ENCODE data around the gene AK1. TPM values are rescaled to one million over a fixed set of nuclear protein-coding genes. Genes with fewer than 3 reads are reported as not detected.

AK1 gene, protein sequence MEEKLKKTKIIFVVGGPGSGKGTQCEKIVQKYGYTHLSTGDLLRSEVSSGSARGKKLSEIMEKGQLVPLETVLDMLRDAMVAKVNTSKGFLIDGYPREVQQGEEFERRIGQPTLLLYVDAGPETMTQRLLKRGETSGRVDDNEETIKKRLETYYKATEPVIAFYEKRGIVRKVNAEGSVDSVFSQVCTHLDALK
- polyA plus RNA-seq (2011; rRNA removed) (65.1 and 102 TPM in 2 replicates), polyA minus RNA-seq (2011; rRNA and poly(A)+ RNA removed) (4.2 and 8.3 TPM in 2 replicates)

GRCh38 chr9:127877566-127877998, at the start of gene AK1:
Gene AK1 (minus strand): TSS chr9:127877675. CDS start chr9:127874617, 3,058 bp downstream.
- CTCF ChIA-PET, result interaction anchor here (1.5 to 1.6 kb wide), 2 partner anchors 8 to 143 kb away, joined by 4 to 5 read pairs; partner anchors contain the start of gene TOR2A
- TF ChIP-seq, protein P1, sequence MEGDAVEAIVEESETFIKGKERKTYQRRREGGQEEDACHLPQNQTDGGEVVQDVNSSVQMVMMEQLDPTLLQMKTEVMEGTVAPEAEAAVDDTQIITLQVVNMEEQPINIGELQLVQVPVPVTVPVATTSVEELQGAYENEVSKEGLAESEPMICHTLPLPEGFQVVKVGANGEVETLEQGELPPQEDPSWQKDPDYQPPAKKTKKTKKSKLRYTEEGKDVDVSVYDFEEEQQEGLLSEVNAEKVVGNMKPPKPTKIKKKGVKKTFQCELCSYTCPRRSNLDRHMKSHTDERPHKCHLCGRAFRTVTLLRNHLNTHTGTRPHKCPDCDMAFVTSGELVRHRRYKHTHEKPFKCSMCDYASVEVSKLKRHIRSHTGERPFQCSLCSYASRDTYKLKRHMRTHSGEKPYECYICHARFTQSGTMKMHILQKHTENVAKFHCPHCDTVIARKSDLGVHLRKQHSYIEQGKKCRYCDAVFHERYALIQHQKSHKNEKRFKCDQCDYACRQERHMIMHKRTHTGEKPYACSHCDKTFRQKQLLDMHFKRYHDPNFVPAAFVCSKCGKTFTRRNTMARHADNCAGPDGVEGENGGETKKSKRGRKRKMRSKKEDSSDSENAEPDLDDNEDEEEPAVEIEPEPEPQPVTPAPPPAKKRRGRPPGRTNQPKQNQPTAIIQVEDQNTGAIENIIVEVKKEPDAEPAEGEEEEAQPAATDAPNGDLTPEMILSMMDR (IDR thresholded peaks at IDR 0.05; ENCODE audit: insufficient read depth, low read depth, low read length), result no peak
- Histone ChIP-seq H3K27me3 (ENCODE audit: control insufficient read depth, insufficient read depth, low read length) (no peaks in the 10 kb centered on the region), H3K4me3 (ENCODE audit: low read depth, low read length) (peak within 1 kb of the TSS; percentile 44), H3K36me3 (ENCODE audit: control insufficient read depth, insufficient read depth, low read length) (no peaks in the 10 kb centered on the region; the same call in 1 of the 2 replicates)
- no peak for DNase-seq (ENCODE audit: low read depth)
- POLR2A ChIA-PET, result no interaction called here

DNA sequence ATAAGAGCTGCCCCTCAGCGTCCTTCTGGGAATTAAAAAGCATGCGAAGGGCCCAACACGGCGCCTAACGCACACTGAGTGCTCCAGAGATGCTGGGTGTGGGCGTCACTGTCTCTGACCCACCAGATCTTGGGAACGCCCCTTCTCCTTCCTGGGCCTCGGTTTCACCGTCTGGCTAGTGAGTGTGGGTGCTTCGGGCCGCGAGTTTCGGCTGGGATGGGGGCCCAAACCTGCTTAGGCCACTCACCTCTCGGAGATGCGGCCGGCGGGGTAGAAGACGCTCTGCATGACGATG, 49.4 kb upstream of the AK1 start:
- POLR2A ChIA-PET, result no interaction called here
- TF ChIP-seq, protein P1 (IDR thresholded peaks at IDR 0.05; ENCODE audit: insufficient read depth, low read depth, low read length), result no peak
- Histone ChIP-seq H3K36me3 (ENCODE audit: control insufficient read depth, insufficient read depth, low read length) (no peaks in the 10 kb centered on the region), H3K27me3 (ENCODE audit: control insufficient read depth, insufficient read depth, low read length) (no peaks in the 10 kb centered on the region), H3K4me3 (ENCODE audit: low read depth, low read length) (peak overlapping the region; percentile 23)
- DNase-seq (ENCODE audit: low read depth), result no peak
- CTCF ChIA-PET, result interaction anchor here (0.9 to 1.9 kb wide), 2 partner anchors 17 to 192 kb away, joined by 4 to 7 read pairs; partner anchors contain the start of gene TOR2A

GRCh38 chr9:127925959-127926905, 48.8 kb upstream of the AK1 start:
- POLR2A ChIA-PET, result no interaction called here
- DNase-seq (ENCODE audit: low read depth), result no peak
- no peaks in the 10 kb centered on the region for H3K27me3 ChIP-seq (ENCODE audit: control insufficient read depth, insufficient read depth, low read length)
- TF ChIP-seq, protein P1 (IDR thresholded peaks at IDR 0.05; ENCODE audit: insufficient read depth, low read depth, low read length), result no peak
- no peaks in the 10 kb centered on the region for H3K36me3 ChIP-seq (ENCODE audit: control insufficient read depth, insufficient read depth, low read length)
- H3K4me3 ChIP-seq (ENCODE audit: low read depth, low read length), result no peak overlapping the region
- CTCF ChIA-PET, result interaction anchor here (0.6 to 1.9 kb wide), 3 partner anchors 16 to 191 kb away, joined by 3 to 7 read pairs (median 4); partner anchors contain the start of gene TOR2A

DNA sequence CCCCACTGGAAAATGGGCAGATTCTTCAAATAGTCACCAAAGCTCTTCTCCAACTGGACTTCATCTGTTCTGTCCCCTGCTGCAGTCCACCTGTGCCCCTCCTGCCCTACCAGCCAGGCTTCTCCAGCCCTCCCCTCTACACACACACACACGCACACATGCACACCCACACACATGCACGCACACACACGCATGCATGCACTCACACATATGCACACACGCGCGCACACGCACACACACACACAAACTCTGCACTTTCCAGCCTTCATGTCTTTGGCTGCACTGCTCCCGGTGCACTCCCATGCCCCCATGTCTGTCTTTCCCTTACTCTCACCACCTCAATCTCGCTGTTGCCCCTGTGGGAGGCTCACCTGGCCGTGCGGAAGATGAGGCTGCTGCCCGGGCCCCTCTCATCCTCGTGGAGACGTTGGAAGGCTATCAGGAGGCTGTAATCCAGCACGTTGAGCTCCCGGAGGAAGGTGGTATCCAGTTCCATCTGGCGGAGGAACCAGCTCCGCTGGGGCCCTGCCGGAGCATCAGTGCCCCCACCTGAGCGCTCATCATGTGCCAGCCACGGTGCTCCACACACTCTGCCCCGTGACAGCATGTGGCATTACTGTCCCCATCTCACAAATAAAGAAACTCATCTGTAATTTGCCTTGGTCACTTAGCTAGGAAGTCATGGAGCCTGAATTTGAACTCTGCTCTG, 47.4 kb upstream of the AK1 start:
- no peak overlapping the region for H3K4me3 ChIP-seq (ENCODE audit: low read depth, low read length)
- no peaks in the 10 kb centered on the region for H3K27me3 ChIP-seq (ENCODE audit: control insufficient read depth, insufficient read depth, low read length)
- no peak for DNase-seq (ENCODE audit: low read depth)
- H3K36me3 ChIP-seq (ENCODE audit: control insufficient read depth, insufficient read depth, low read length), result no peaks in the 10 kb centered on the region
- POLR2A ChIA-PET, result no interaction called here
- CTCF ChIA-PET, result interaction anchor here (0.7 to 2.5 kb wide), 4 partner anchors 19 to 190 kb away, joined by 3 to 7 read pairs (median 4); partner anchors contain the start of genes CDK9 and TOR2A
- TF ChIP-seq, protein P1 (IDR thresholded peaks at IDR 0.05; ENCODE audit: insufficient read depth, low read depth, low read length), result no peak

Data from BJ (cell line).